ENCODE results near the gene CSTF3. TPM values are rescaled to one million over a fixed set of nuclear protein-coding genes. Genes with fewer than 3 reads are reported as not detected.
"Not testable (repeated sequence)": the region's sequence is repeated elsewhere in the genome, so short reads cannot be mapped to it uniquely, and the experiment has no call there.

Gene CSTF3
- polyA plus RNA-seq, 3 donors, result 59.0 to 67.3 (median 67.2) TPM

- DNase-seq (ENCODE audit: extremely low read depth in 1 of 11, low read depth in 9 of 11, low spot score in 4 of 11), result no peak
These were observed 17.3 kb upstream of the CSTF3 start for GRCh38 chr11:33178443-33179180.

DNA sequence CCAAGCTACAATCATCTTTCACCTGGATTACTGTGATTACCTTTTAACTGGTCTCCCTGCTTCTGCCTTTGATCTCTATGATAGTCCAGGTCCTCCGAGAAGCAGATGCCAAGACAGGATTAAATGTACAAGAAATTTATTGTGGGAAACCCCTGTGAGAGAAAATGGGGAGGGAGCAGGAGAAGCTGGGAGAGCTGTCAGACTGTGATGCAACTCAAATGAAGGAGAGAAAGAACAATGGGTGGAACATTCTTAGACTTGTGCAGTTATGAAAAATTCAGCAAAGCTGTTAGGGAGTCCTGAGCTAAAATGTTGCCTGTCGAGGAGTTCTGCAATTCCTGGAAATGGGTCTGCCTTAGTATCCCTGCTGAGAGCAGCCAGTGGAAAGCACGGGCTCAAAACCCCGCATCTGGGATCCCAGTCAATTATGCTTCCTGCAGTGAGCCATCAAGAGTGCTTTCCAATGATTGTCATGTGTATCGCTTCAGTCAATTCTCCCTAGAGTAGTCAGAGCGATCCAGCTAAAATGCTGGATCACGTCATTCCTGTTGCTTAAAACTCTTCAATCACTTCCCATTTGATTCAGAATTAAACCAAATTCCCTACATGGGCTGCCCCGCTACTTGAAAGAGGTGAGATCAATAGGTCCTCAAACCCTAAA lies 16.5 kb upstream of the CSTF3 start:
- no peak for DNase-seq (ENCODE audit: extremely low read depth in 1 of 11, low read depth in 9 of 11, low spot score in 4 of 11)

GRCh38 chr11:33176760-33177159 lies 15.5 kb upstream of the CSTF3 start:
- not testable (repeated sequence) for DNase-seq (ENCODE audit: extremely low read depth in 1 of 11, low read depth in 9 of 11, low spot score in 4 of 11)

DNA sequence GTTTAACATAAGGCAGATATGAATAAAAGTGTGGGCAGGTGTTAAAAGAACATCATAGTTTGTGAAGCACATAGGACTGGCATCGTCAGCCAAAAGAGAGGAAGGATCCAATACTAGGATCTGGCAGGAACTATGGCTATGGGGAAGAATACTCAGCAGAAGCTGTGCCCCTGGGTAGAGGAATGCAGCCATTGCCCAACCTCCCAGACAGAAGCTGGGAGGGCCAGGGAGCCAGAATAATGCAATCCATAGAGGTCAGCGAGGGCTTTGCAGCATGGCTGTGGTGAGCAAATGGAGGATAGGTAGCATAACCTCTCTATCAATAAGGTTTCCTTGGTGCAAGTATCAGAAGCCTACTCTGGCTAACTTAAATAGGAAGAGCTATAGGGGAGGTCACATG lies 11.7 kb upstream of the CSTF3 start:
- DNase-seq (ENCODE audit: extremely low read depth in 1 of 11, low read depth in 9 of 11, low spot score in 4 of 11), result no peak

DNA sequence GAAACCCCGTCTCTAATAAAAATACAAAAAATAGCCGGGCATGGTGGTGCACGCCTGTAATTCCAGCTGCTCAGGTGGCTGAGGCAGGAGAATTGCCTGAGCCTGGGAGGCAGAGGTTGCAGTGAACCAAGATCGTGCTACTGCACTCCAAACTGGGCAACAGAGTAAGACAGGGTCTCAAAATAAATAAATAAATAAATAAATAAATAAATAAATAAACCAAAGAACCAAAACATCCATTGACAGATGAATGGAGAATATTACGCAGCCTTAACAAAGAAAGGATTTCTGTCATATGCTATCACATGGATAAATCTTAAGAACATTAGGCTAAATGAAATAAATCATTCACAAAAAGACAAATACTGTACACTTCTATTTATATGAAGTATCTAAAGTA lies 11.1 kb upstream of the CSTF3 start:
- no peak for DNase-seq (ENCODE audit: extremely low read depth in 1 of 11, low read depth in 9 of 11, low spot score in 4 of 11)

DNA sequence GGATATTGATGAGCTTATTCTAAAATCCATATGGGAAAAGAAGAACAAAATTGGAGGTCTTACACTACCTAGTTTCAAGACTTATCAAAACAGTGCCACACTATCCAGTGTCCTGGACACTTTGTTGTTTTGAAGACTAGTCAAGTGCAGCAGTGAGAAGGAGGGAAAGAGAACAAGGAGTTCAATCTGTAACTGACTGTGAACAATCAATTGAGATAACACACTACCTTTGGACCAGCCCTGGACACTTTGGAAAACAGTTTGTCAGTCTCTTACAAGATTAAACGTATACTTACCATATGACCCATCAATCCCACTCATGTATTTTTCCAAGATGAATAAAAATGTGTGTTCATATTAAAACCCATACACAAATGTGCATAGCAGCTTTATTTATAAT lies 10.0 kb upstream of the CSTF3 start:
- DNase-seq (ENCODE audit: extremely low read depth in 1 of 11, low read depth in 9 of 11, low spot score in 4 of 11), result no peak

- no peak for DNase-seq (ENCODE audit: extremely low read depth in 1 of 11, low read depth in 9 of 11, low spot score in 4 of 11)
These were observed 7.5 kb upstream of the CSTF3 start for GRCh38 chr11:33168709-33169200.

- DNase-seq (ENCODE audit: extremely low read depth in 1 of 11, low read depth in 9 of 11, low spot score in 4 of 11), result no peak
These were observed 1.6 kb upstream of the CSTF3 start for GRCh38 chr11:33162831-33163230.

DNA sequence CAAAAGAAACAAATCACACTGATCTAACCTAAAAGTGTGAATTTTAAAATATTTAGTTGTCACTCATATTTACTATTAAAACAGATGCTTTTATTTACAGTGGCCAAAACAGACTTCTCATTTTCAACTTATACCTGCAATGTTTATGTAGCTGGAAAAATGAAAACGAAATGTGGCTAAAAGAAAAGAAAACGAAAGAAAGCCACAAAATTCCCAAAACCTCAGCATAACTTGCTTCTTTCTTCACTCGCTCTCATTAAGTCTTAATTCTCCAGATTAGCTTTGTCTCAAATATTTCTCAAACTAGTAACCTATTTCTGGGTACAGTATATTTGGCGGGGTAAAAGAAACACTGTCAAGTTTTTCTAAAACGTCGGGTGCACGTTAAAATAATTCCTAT lies 693 bp downstream of the CSTF3 start:
- peak in 1 of 11 donors; percentile 3 for DNase-seq (ENCODE audit: extremely low read depth in 1 of 11, low read depth in 9 of 11, low spot score in 4 of 11)

DNA sequence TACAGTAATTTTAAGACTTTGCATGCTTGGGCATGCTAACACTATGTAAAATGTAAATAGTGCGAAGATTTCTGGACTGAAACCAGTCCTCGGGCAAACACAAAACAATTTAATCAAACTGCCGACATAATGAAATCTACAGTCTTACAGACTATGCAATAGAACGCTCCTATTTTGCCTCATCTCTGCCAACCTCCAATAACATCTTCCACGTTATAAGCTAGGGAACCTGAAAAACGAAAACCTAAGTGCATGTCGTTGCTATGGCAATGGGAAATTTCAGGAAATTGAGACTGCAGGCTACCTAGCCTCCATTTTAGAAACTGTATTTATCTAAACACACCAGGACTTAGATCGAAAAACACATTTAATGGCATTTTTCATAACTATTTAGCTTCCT lies 1.1 kb downstream of the CSTF3 start:
- DNase-seq (ENCODE audit: extremely low read depth in 1 of 11, low read depth in 9 of 11, low spot score in 4 of 11), result peak in 7 of 11 donors; percentile 34 to 64 (median 47)

- not testable (repeated sequence) for DNase-seq (ENCODE audit: extremely low read depth in 1 of 11, low read depth in 9 of 11, low spot score in 4 of 11)
These were observed 1.9 kb downstream of the CSTF3 start for GRCh38 chr11:33159378-33159867.

DNA sequence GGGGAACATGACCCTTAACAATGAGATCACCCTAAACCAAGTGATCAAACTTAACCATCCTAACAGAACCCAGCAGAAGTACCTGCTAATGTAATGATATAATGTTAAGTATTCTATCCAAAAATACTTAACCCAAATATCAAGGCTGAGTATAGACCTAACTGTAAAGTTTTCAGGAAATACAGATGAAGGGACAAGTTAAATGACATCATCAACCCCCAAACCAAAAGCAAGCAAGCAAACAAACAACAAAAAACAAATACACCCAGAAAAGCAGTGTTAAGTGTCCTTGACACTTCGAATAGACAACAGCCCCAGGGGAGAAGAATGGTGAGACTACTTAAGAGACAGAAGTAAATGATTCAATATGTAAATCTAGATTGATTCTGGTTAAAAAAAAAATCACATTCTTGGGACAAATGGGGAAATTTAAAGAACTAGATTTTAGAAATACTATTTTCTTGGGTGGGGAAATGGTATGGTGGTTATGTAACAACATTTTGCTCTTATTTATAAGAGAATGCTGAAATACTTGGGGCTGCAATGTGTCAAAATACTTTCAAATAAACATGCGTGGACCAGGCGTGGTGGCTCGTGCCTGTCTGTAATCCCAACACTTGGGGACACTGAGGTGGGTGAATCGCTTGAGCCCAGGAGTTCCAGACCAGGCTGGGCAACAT lies 2.5 kb downstream of the CSTF3 start:
- no peak for DNase-seq (ENCODE audit: extremely low read depth in 1 of 11, low read depth in 9 of 11, low spot score in 4 of 11)

GRCh38 chr11:33157103-33158027 lies 3.9 kb downstream of the CSTF3 start:
- no peak for DNase-seq (ENCODE audit: extremely low read depth in 1 of 11, low read depth in 9 of 11, low spot score in 4 of 11)

DNA sequence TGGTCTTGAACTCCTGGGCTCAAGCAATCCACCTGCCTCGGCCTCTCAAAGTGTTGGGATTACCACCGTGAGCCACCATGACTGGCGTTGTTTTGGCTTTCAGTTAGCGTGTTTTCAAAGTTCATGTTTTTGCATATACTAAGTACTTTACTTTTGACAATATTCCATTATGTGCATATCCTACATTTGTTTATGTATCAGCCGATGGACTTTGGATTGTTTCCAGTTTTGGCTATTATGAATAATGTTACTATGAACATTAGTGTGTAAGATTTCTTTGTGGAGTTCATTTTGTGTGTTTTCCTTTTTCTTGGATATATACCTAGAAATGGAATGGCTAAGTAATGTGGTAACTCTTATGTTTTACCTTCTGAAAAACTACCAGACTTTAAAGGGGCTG lies 9.9 kb downstream of the CSTF3 start:
- no peak for DNase-seq (ENCODE audit: extremely low read depth in 1 of 11, low read depth in 9 of 11, low spot score in 4 of 11)

DNA sequence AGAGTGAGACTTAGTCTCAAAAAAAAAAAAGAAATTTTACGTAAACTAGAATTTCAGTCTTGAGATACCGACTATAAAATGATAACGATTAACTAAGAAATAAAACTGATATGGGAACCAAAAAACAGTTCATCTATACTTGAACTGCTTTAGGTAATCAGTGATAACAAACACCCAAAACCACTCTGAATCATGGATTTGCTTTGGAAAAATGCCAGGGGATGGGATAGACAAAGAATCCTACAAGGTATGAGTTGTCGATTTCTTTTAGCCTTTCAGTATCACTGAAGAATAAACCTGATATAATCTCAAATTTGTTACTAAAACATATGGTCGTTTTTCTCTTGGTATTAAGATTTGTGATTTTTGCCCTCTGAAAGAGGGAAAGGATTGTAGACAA lies 13.7 kb downstream of the CSTF3 start:
- DNase-seq (ENCODE audit: extremely low read depth in 1 of 11, low read depth in 9 of 11, low spot score in 4 of 11), result no peak

GRCh38 chr11:33135768-33136443 lies 25.4 kb downstream of the CSTF3 start:
- DNase-seq (ENCODE audit: extremely low read depth in 1 of 11, low read depth in 9 of 11, low spot score in 4 of 11), result no peak

DNA sequence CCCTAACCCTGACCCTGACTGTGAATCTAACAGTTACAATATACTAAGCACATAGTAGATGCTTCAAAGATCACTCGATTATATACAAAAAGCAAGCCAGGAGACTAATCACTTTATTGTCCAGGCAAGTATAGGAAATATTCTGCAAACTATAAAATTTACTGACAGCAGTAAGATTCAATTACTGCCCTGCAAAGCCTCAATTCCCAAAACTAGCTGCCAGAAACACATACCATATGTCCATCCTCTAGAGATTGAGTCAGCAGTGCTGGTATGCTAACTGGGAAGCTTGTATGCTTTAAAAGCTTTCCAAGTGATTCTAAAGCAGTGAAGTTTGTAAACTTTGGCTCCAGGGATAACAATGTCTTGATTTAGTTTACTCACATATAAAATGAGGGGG lies 26.1 kb downstream of the CSTF3 start:
- DNase-seq (ENCODE audit: extremely low read depth in 1 of 11, low read depth in 9 of 11, low spot score in 4 of 11), result peak in 2 of 11 donors; percentile 17 to 33

DNA sequence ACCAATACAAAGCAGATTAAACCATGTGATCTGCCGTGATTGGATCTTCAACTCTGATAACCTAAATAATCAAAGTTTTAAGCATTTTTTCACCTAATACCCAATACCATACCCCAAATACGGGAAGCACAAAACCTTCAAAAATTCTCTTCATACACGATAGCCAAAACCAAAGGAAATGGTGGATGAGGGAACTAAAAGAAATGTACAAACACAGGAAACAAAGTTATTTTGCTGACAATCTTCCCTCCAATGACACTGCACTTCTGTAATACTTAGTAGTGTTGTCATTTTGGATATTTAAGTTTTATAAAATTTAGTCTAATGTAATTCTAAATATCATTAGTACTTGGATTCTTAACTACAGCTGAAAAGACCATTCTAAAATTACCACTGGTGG lies 27.0 kb downstream of the CSTF3 start:
- DNase-seq (ENCODE audit: extremely low read depth in 1 of 11, low read depth in 9 of 11, low spot score in 4 of 11), result no peak
